Natural killer cell (primary cell): Measurements from ENCODE around the gene MRPL34. TPM values are rescaled to one million over a fixed set of nuclear protein-coding genes. Genes with fewer than 3 reads are reported as not detected.

Experiments
- ATAC-seq, 3 donors: fragments of 150-1000 bp in 2 of 3; fragments of 200-7000 bp in 1 of 3; cut with Tn5 transposase; 1 replicate in 1 of 3; 2 replicates in 2 of 3; pipeline ENCODE4 v1.10.0; 2021; ENCODE audit warnings: mild to moderate bottlenecking in 2 of 3, moderate library complexity in 2 of 3
- DNase-seq, 2 donors: peaks; one replicate each; pipeline versions ENCODE4 v3.0.0 to v3.0.0-alpha.2; 2013 to 2021; ENCODE audit warnings: mixed read lengths in 1 of 2
- H3K27ac ChIP-seq: one replicate; pipeline ENCODE4 v1.5.1; 2013; ENCODE audit warnings: mild to moderate bottlenecking, low read length
- H3K27me3 ChIP-seq: one replicate; pipeline ENCODE4 v1.6.1; 2013; ENCODE audit warnings: low read length; ENCODE audit not compliant: control insufficient read depth, insufficient read depth
- H3K36me3 ChIP-seq: one replicate; pipeline ENCODE4 v1.6.1; 2013; ENCODE audit warnings: low read length; ENCODE audit not compliant: control insufficient read depth, insufficient read depth
- H3K4me1 ChIP-seq: one replicate; pipeline ENCODE4 v1.6.1; 2013; ENCODE audit warnings: low read length; ENCODE audit not compliant: control insufficient read depth, insufficient read depth
- H3K4me3 ChIP-seq: one replicate; pipeline ENCODE4 v1.5.1; 2013; ENCODE audit warnings: low read length
- H3K9me3 ChIP-seq: one replicate; pipeline ENCODE4 v1.6.1; 2013; ENCODE audit warnings: low read length; ENCODE audit not compliant: control insufficient read depth, insufficient read depth
- H3K27ac Mint-ChIP-seq, 2 donors: one replicate each; pipeline ENCODE4 v1.8.0; 2022; ENCODE audit warnings: mild to moderate bottlenecking in 2 of 2, mixed read lengths in 2 of 2, moderate library complexity in 1 of 2
- H3K27me3 Mint-ChIP-seq, 2 donors: one replicate each; pipeline ENCODE4 v1.8.0; 2022; ENCODE audit warnings: low read depth in 2 of 2, mixed read lengths in 2 of 2
- H3K36me3 Mint-ChIP-seq: one replicate; pipeline ENCODE4 v1.8.0; 2022; ENCODE audit warnings: mixed read lengths
- H3K4me1 Mint-ChIP-seq, 2 donors: one replicate each; pipeline ENCODE4 v1.8.0; 2022; ENCODE audit warnings: mixed read lengths in 2 of 2
- H3K4me3 Mint-ChIP-seq: one replicate; pipeline ENCODE4 v1.8.0; 2022; ENCODE audit warnings: mild to moderate bottlenecking, moderate library complexity, mixed read lengths
- H3K9me3 Mint-ChIP-seq, 2 donors: one replicate each; pipeline ENCODE4 v1.8.0; 2022; ENCODE audit warnings: mixed read lengths in 2 of 2
- WGBS: methylation state at CpG from one replicate; pipeline ENCODE4 v1.1.7; 2013; ENCODE audit warnings: missing lambda C conversion rate; ENCODE audit not compliant: insufficient coverage; 5-methylcytosine and 5-hydroxymethylcytosine counted together
- intact Hi-C: fragments of 100-400 bp; cut with micrococcal nuclease; formaldehyde crosslinking; loops from one replicate; pipeline ENCODE4 v1.14.2; 2022
- total RNA-seq, 4 donors: library from RNA; stranded (reverse); fragments of 120-200 nt in 1 of 4; gene quantifications; one replicate each; pipeline versions ENCODE4 v1.2.3 to v1.2.4, GENCODE V29; 2013 to 2022
- TF ChIP-seq, protein P1 (sequence below): fragments of 200-600 bp; IDR thresholded peaks from one replicate; pipeline ENCODE4 v1.8.0; 2022; ENCODE audit warnings: antibody characterized with exemption

Gene MRPL34
- total RNA-seq, 3 donors from 2014 or later (not counting 1 experiment from before 2014, with no cell fraction given): 26.9 to 40.8 (median 39.4) TPM

DNA sequence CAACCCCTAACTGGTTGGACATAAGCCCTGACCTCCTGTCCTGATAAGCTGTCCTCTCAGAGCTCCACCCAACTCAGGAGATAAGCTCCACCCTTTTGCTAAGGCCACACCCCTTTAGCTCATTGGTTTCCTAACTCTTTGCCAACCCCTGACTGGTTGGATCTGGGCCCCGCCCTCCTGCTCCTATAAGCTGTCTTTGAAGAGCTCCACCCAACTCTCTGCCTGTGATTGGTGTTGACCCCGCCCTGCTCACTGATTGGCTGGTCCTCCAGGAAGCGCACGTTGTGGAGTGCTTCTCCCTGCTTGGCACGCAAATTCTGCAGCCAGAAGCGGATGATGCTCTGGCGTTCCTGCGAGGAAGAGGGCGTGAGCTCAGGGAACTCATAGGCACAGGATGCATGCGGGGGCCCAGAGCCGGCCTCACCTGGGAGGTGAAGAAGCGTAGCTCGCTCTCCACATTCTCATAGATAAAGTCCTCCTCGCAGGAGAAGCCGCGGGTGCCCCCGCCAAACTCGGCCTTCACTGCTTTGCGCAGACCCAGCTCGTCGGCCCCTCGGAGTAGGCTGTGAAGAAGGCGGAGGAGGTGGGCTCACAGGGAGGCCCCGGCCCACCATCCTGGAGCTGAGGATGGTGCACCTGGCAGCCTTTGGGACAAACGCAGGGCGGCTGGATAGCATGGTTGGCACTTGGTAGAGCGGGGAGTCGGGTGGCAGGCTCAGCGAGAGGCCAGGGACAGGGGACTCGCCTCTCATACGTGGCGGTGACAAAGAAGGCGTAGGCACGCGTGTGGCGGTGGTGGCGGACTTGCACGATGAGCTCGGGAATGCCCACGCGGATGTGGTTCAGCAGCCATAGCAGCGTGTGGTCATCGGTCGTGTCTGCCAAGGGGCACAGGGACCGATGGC, 27.3 kb downstream of the MRPL34 start:
- peak overlapping the region; percentile 68 for H3K4me3 Mint-ChIP-seq
- WGBS: 97% methylated on average over 45 of the region's 45 CpGs
- ATAC-seq: no peak

GRCh38 chr19:17333611-17334413, 28.1 kb downstream of the MRPL34 start:
- peak overlapping the region in 1 of 2 donors; percentile 88 for H3K27ac Mint-ChIP-seq
- DNase-seq: peak; percentile 50 to 81
- H3K4me1 Mint-ChIP-seq: peaks cover 25 to 57% of the 10 kb centered on the region in 2 donors
- H3K9me3 Mint-ChIP-seq: no peaks in the 10 kb centered on the region
- Histone ChIP-seq H3K27ac (no peak overlapping the region), H3K9me3 (no peaks in the 10 kb centered on the region), H3K4me1 (peaks cover 54% of the 10 kb centered on the region), H3K36me3 (no peaks in the 10 kb centered on the region), H3K27me3 (no peaks in the 10 kb centered on the region), H3K4me3 (peak overlapping the region; percentile 45)
- TF ChIP-seq, protein P1, sequence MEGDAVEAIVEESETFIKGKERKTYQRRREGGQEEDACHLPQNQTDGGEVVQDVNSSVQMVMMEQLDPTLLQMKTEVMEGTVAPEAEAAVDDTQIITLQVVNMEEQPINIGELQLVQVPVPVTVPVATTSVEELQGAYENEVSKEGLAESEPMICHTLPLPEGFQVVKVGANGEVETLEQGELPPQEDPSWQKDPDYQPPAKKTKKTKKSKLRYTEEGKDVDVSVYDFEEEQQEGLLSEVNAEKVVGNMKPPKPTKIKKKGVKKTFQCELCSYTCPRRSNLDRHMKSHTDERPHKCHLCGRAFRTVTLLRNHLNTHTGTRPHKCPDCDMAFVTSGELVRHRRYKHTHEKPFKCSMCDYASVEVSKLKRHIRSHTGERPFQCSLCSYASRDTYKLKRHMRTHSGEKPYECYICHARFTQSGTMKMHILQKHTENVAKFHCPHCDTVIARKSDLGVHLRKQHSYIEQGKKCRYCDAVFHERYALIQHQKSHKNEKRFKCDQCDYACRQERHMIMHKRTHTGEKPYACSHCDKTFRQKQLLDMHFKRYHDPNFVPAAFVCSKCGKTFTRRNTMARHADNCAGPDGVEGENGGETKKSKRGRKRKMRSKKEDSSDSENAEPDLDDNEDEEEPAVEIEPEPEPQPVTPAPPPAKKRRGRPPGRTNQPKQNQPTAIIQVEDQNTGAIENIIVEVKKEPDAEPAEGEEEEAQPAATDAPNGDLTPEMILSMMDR: no peak
- intact Hi-C loops: loop anchor here (10.0 kb wide), 1 partner anchor 71 kb away; the partner anchor contains the start of gene BST2
- H3K27me3 Mint-ChIP-seq: no peaks in the 10 kb centered on the region
- H3K36me3 Mint-ChIP-seq: no peaks in the 10 kb centered on the region
- WGBS: 38% methylated on average over 52 of the region's 52 CpGs
- H3K4me3 Mint-ChIP-seq: peak overlapping the region; percentile 79
- ATAC-seq: peak in 1 of 3 donors; percentile 27

More for the DNA sequence above, 27.3 kb downstream of the MRPL34 start:
- peaks cover 51% of the 10 kb centered on the region for H3K4me1 ChIP-seq
- TF ChIP-seq, protein P1: no peak
- H3K27ac ChIP-seq: no peak overlapping the region
- no peak overlapping the region for H3K27ac Mint-ChIP-seq
- H3K27me3 Mint-ChIP-seq: no peaks in the 10 kb centered on the region
- no peaks in the 10 kb centered on the region for H3K36me3 ChIP-seq
- peaks cover 25 to 53% of the 10 kb centered on the region in 2 donors for H3K4me1 Mint-ChIP-seq
- peak in 1 of 2 donors; percentile 54 for DNase-seq
- intact Hi-C loops: loop anchor here (10.0 kb wide), 1 partner anchor 72 kb away; the partner anchor contains the start of gene BST2
- no peaks in the 10 kb centered on the region for H3K36me3 Mint-ChIP-seq
- H3K27me3 ChIP-seq: no peaks in the 10 kb centered on the region
- H3K9me3 ChIP-seq: no peaks in the 10 kb centered on the region
- H3K4me3 ChIP-seq: no peak overlapping the region
- H3K9me3 Mint-ChIP-seq: no peaks in the 10 kb centered on the region

- Histone ChIP-seq H3K27ac (no peak within 1 kb of the TSS), H3K9me3 (no peaks in the 10 kb centered on the region), H3K4me1 (peaks cover 45% of the 10 kb centered on the region), H3K4me3 (peak within 1 kb of the TSS; percentile 45), H3K36me3 (no peaks in the 10 kb centered on the region), H3K27me3 (no peaks in the 10 kb centered on the region)
- H3K36me3 Mint-ChIP-seq: no peaks in the 10 kb centered on the region
- TF ChIP-seq, protein P1: no peak
- intact Hi-C loops: loop anchor here (5.0 to 10.0 kb wide), 2 partner anchors 42 to 70 kb away; partner anchors contain the start of gene BST2
- H3K4me1 Mint-ChIP-seq: peaks cover 25 to 48% of the 10 kb centered on the region in 2 donors
- ATAC-seq: peak; percentile 70 to 84 (median 72)
- peak; percentile 95 to 97 for DNase-seq
- H3K4me3 Mint-ChIP-seq: peak within 1 kb of the TSS; percentile 92
- H3K27me3 Mint-ChIP-seq: no peaks in the 10 kb centered on the region
- WGBS: 4% methylated on average over 85 of the region's 86 CpGs
- no peaks in the 10 kb centered on the region for H3K9me3 Mint-ChIP-seq
- peak within 1 kb of the TSS; percentile 46 to 88 for H3K27ac Mint-ChIP-seq
These were observed 29.0 kb downstream of the MRPL34 start, which contains the start of gene ANO8 for GRCh38 chr19:17334414-17335409. Gene ANO8, minus strand, starts transcription at chr19:17334855. Its CDS starts 185 bp downstream, at chr19:17334670.
